Measurements from ENCODE around the gene IL16.

IL16 gene

DNA sequence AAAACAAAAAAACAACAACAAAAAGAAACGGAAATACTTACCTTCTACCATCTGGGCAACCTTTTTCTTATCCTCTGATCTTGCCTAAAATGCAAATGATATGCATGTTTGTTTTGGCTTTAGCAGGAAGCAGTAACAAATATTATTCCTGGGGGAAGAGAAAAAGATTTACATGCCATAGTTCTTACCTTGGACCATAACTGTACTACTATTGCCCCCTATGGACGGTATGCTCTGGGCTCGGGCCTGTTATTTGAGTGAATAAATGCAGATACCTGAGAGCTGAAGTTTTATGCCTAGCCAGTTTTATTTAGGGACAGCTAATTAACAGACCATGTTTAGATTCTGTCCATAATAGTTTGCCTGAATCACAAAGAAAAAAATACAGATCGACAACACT, 139.9 kb downstream of the IL16 start:
- Histone ChIP-seq H3K9ac (ENCODE audit: low read depth, low read length) (no peak overlapping the region), H3K4me2 (ENCODE audit: insufficient read depth, low read length) (no peak overlapping the region), H3K4me1 (ENCODE audit: insufficient read depth, low read length) (no peaks in the 10 kb centered on the region), H3K36me3 (ENCODE audit: insufficient read depth, low read length) (no peaks in the 10 kb centered on the region), H4K20me1 (ENCODE audit: insufficient read depth, low read length) (no peaks in the 10 kb centered on the region), H3K27me3 (ENCODE audit: insufficient read depth, low read length, poor library complexity) (no peaks in the 10 kb centered on the region), H3K9me3 (ENCODE audit: insufficient read depth, low read length, severe bottlenecking) (no peaks in the 10 kb centered on the region), H3K4me3 (ENCODE audit: low read depth in 1 of 2, low read length in 2 of 2) (no peak overlapping the region), H3K27ac (ENCODE audit: low read length) (no peak overlapping the region), H3K79me2 (ENCODE audit: insufficient read depth, low read length) (no peaks in the 10 kb centered on the region), H2AFZ (ENCODE audit: low read depth, low read length) (no peak overlapping the region)
- peak; percentile 19 for DNase-seq
- TF ChIP-seq EZH2 (IDR thresholded peaks at IDR 0.05; ENCODE audit: borderline replicate concordance, low read depth, low read length, severe bottlenecking): no peak
- TF ChIP-seq, protein P1, sequence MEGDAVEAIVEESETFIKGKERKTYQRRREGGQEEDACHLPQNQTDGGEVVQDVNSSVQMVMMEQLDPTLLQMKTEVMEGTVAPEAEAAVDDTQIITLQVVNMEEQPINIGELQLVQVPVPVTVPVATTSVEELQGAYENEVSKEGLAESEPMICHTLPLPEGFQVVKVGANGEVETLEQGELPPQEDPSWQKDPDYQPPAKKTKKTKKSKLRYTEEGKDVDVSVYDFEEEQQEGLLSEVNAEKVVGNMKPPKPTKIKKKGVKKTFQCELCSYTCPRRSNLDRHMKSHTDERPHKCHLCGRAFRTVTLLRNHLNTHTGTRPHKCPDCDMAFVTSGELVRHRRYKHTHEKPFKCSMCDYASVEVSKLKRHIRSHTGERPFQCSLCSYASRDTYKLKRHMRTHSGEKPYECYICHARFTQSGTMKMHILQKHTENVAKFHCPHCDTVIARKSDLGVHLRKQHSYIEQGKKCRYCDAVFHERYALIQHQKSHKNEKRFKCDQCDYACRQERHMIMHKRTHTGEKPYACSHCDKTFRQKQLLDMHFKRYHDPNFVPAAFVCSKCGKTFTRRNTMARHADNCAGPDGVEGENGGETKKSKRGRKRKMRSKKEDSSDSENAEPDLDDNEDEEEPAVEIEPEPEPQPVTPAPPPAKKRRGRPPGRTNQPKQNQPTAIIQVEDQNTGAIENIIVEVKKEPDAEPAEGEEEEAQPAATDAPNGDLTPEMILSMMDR (IDR thresholded peaks at IDR 0.05; ENCODE audit: borderline replicate concordance, extremely low read depth, low read length, poor library complexity, severe bottlenecking): peak; percentile 53
- ATAC-seq (ENCODE audit: insufficient read depth, low read depth): no peak

- H3K4me1 ChIP-seq (ENCODE audit: insufficient read depth, low read length): no peaks in the 10 kb centered on the region
- no peak overlapping the region for H3K4me2 ChIP-seq (ENCODE audit: insufficient read depth, low read length)
- H3K27me3 ChIP-seq (ENCODE audit: insufficient read depth, low read length, poor library complexity): no peaks in the 10 kb centered on the region
- no peak overlapping the region for H3K9ac ChIP-seq (ENCODE audit: low read depth, low read length)
- no peaks in the 10 kb centered on the region for H3K36me3 ChIP-seq (ENCODE audit: insufficient read depth, low read length)
- ATAC-seq (ENCODE audit: insufficient read depth, low read depth) (no peak), DNase-seq (no peak)
- H3K4me3 ChIP-seq (ENCODE audit: low read depth in 1 of 2, low read length in 2 of 2): no peak overlapping the region
- H3K79me2 ChIP-seq (ENCODE audit: insufficient read depth, low read length): no peaks in the 10 kb centered on the region
- TF ChIP-seq EZH2 (IDR thresholded peaks at IDR 0.05; ENCODE audit: borderline replicate concordance, low read depth, low read length, severe bottlenecking): no peak
- TF ChIP-seq, protein P1 (IDR thresholded peaks at IDR 0.05; ENCODE audit: borderline replicate concordance, extremely low read depth, low read length, poor library complexity, severe bottlenecking): no peak
- H3K27ac ChIP-seq (ENCODE audit: low read length): no peak overlapping the region
- H3K9me3 ChIP-seq (ENCODE audit: insufficient read depth, low read length, severe bottlenecking): no peaks in the 10 kb centered on the region
- no peak overlapping the region for H2AFZ ChIP-seq (ENCODE audit: low read depth, low read length)
- H4K20me1 ChIP-seq (ENCODE audit: insufficient read depth, low read length): no peaks in the 10 kb centered on the region
These were observed 140.6 kb downstream of the IL16 start for GRCh38 chr15:81337241-81337640.

GRCh38 chr15:81337713-81338157, 141.1 kb downstream of the IL16 start:
- H3K27me3 ChIP-seq (ENCODE audit: insufficient read depth, low read length, poor library complexity): no peaks in the 10 kb centered on the region
- TF ChIP-seq, protein P1 (IDR thresholded peaks at IDR 0.05; ENCODE audit: borderline replicate concordance, extremely low read depth, low read length, poor library complexity, severe bottlenecking): no peak
- H3K4me1 ChIP-seq (ENCODE audit: insufficient read depth, low read length): no peaks in the 10 kb centered on the region
- ATAC-seq (ENCODE audit: insufficient read depth, low read depth) (no peak), DNase-seq (no peak)
- H2AFZ ChIP-seq (ENCODE audit: low read depth, low read length): no peak overlapping the region
- H3K4me2 ChIP-seq (ENCODE audit: insufficient read depth, low read length): no peak overlapping the region
- H3K9ac ChIP-seq (ENCODE audit: low read depth, low read length): no peak overlapping the region
- H4K20me1 ChIP-seq (ENCODE audit: insufficient read depth, low read length): no peaks in the 10 kb centered on the region
- no peak overlapping the region for H3K27ac ChIP-seq (ENCODE audit: low read length)
- H3K79me2 ChIP-seq (ENCODE audit: insufficient read depth, low read length): no peaks in the 10 kb centered on the region
- no peaks in the 10 kb centered on the region for H3K9me3 ChIP-seq (ENCODE audit: insufficient read depth, low read length, severe bottlenecking)
- H3K36me3 ChIP-seq (ENCODE audit: insufficient read depth, low read length): no peaks in the 10 kb centered on the region
- no peak overlapping the region for H3K4me3 ChIP-seq (ENCODE audit: low read depth in 1 of 2, low read length in 2 of 2)

All from DND-41 (cell line).